GM19395 (cell line): ENCODE results near the gene SNX15.
A peak's percentile ranks its signal among the peaks of the same experiment; 100 is the strongest.

Experiments
- ATAC-seq: cut with Tn5 transposase; IDR thresholded peaks from one replicate; pipeline ENCODE4 v1.9.1; 2021; ENCODE audit warnings: mild to moderate bottlenecking, moderate library complexity; ENCODE audit not compliant: unreplicated experiment

Gene SNX15

DNA sequence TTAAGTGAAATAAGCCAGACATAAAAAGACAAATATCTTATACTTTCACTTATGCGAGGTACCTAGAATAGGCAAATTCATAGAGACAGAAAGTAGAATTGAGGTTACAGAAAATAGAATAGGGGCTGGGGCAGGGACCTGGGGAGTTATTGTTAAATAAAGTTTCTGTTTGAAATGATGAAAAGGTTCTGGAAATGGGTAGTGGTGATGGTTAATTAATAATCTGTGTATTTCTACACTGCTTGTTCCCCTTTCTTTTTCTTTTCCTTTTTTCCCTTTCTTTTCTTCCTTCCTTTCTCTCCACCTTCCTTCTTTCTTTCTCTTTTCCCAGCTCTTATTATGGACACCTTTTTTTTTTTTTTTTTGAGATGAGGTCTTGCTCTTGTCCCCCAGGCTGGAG is 28.3 kb downstream of the SNX15 start:
- ATAC-seq = no peak

DNA sequence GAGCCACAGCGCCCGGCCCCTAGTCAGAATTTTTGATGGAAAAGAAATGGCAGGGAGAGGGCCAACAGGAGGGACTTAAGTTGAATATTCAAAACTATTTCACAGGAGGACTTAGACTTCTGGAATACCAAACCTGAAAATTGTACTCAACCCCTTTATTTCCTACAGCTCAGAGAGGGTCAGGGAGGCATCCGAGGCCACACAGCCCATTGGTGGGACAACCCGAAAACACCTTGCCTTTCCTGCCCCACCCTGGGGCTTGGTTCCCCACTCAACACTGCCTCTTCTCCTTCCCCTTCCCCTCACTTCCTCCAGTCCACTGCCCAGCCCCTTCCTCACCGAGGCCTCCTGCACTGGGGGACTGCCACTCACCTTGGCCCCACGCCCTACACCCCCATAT is 29.8 kb downstream of the SNX15 start:
- no peak for ATAC-seq

DNA sequence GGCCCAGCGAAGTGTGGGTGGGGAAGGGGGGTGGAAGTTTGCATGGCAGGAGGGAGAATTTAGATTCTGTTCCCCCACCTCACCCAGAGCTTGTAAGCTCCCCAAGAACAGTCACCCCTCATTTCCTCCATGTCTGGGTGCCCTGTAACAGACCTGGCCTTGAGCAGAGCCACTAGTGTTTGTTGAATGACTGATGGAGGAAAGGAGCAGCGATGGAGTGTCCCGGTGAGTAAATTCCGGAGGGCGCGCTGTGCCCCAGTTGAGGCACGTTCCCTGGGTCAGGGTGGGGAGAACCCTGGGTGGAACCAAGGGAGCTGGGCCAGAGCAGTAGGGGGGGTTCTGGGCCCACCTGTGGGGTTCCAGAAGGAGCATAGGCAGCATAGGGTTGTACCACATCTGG is 30.3 kb downstream of the SNX15 start:
- ATAC-seq = no peak

DNA sequence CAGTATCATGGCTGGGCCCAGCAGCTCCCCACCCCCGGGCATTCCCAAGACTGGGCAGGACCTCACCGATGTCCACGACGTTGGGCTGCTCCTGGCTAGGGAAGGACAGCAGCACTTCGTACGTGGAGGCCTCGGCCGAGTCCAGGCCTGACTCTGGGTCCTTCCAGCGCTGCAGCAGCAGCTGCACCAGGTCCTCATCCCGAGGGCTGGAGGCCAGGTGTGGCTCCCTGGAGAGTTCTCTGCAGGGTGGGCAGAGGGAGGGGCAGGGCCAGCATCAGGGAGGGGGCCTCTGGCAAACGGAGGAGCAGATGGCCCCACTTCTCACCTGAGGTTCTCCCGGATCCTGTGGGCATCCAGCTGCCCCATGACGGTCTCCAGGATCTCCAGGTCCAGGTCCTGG is 30.8 kb downstream of the SNX15 start:
- ATAC-seq = no peak

DNA sequence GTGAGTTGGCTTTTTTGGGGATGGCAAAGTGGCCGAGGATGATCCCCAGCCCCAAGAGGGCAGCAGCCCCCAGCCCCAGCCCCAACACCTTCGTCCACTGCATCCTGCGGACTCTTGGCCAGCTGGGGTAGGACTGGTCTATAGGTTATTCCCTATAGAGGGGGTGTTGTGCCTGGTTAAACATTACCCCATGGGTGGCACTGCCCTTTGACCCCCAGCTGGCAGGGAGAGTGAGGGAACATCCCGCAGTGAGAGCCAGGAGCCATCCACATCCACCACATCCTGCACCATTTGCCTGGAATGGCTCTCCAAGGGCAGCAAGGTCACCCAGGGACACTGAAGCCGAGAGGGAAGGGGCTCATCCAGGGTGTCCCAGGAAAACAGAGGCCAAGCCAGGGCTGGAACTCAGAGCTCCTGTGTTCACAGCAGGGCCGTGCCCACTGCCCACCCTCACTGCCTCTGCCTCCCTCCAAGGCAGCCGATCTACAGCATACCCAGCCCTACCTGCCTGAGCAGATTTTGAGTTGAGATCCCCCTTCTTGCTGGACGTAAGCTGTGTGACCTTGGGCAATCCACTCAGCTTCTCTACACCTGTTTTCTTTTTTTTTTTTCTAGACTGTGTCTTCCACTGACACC is 31.3 kb downstream of the SNX15 start, which contains the start of gene NAALADL1:
Gene NAALADL1, minus strand, starts transcription at position 135 of the 636 bp plus-strand sequence. Its CDS starts 32 bp downstream, at position 103.
- no peak for ATAC-seq

DNA sequence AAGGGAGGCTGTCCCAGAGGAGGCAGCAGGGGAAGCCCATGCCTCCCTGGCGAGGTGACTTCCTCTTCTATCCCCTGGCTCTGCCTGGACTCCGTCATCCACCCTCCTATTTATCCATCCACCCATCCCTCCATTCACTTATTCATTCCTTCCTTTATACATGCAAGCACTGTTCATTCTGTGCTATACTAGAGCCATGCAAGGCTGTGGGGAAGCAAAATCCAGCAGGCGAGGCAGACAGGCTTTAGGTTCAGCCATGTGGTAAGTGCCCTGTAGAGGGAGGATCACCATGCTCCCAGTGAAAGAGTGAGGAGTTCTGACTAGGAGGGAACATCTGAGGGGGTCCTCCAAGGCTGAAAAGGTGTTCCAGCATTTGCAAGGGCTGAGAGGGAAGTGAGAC is 32.3 kb downstream of the SNX15 start:
- no peak for ATAC-seq

DNA sequence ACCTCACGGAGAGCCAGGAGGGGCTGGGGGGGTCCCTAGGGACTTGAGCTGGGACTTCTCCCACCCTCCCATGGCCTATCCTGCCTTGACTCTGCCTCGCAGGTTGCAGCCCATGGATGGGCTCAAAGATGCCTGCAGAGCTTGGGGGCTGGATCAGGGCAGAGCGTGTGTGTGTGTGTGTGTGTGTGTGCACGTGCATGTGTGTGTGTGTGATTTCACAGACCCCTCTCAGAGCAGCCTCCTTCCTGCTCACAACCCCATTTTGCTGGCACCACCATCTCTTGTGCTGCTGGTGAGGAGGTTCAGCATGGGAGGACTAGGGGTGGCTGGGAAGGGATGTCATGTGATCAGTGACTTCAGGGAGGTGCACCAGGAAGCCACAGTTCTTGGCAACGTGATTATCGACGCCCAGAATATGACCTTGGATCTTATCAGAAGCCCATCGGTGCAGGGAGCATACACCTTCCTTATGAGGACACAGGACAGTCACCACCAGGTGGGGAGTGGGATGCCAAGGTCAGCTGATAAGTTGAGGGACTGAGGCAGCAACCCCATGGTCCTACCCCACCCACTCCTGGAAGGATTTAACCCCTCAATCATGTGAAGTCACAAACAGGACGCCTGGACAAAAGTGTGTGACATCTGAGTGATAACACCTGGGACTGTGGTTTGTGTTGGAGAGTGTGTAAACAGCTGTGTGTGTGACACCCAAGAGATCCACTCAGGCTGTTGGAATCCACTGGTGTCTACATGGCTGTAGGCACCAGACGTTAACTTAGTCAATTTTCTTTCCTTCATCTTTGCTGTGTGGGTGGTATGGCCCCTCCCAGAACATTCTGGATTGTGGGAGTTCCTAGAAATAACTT is 33.0 kb downstream of the SNX15 start:
- ATAC-seq = no peak

DNA sequence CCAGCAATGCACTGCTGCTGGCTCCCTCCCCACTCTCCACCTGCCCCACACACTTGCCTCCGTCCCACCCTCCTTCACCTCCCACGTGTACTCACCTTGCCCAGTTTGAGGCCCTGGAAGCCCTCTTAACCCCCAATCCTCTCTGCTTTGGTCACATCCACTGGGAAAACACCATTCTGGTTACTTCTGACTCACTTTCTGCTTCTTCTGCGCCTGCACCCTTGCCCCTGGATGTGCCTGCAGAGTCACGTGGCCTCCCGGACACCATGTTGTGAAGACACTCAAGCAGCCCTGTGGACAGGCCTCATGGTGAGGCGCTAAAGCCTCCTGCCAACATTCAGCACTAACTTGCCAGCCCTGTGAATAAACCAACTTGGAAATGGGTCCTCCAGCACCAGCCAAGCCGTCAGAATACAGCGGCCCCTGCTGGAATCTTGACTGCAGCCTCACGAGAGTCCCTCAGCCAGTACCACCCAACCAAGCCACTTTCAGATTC is 33.7 kb downstream of the SNX15 start:
- ATAC-seq = no peak

DNA sequence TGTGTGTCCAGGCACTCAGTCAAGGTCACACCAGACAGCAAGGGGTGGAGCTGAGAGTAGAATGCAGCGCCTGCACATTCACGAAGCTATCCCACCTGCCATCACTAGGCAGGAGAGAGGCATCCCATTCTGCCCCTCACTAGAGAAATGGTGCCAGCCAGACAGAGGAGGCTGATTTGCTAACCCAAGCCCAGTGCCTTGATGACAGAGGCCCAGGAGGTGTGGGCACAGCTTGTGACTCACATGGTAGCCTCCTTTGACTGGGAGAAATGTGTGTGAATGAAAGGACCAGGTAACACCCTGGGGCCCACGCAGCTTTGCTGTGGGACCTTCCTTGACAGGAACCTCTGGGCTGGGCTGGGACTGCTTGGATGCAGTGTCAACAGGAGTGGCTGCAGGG is 36.3 kb downstream of the SNX15 start:
- ATAC-seq = no peak

DNA sequence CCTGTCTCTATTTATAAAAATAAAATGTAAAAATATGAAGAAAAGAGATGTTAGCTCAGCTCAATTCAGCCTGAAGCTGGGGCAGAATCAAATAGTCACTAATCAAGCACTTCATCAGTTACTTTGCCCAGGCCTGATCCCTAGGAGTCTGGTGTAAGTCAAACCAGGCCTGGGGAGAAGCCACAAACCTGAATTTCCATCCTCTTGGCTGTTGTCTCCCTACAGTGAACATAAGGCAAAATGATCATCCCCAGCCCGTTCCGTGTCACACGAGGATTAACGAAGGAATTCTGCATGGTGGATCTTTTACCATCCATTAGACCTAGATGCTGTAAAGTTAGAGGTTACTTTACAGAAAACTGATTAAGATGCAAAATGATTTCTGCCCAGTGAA is 37.6 kb downstream of the SNX15 start:
- ATAC-seq = no peak

DNA sequence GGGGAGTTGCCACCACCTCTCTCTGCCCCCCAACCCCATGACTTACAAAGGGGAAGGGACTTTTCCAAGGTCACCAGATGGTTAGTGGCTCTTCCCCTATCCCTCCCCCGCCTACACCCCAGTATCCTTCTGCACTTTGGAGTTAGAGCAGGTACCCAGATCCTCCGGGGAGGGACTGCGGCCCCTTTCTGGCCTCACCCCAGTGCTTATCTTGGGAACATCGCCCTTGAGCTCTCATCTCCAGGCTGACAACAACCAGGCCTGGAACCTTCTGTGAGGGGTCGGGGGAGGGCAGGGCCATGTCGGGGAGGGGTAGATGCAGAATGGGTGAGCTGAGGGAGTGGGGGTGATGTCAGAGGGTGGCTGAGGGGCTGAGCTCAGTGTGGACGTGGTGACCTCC is 38.6 kb downstream of the SNX15 start:
- no peak for ATAC-seq

DNA sequence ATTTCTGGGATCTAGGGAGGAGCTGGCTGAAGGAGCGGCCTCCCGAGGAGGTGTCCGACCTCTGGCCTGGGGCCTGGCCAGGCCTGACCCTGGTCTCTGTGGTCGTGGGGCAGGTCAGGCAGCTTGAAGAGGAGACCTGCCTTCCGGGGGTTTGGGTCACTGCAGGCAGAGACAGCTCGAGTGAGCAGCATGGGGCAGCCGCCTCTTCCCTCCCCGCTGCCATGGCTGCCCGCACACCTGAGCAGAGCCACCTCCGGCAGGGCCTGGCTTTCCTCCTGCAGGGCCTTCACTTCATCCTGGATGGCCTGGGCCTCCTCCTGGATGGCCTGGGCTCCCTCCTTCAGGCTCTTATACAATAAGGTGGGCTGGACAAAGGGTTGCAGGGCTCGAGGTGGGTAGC is 39.1 kb downstream of the SNX15 start:
- no peak for ATAC-seq

DNA sequence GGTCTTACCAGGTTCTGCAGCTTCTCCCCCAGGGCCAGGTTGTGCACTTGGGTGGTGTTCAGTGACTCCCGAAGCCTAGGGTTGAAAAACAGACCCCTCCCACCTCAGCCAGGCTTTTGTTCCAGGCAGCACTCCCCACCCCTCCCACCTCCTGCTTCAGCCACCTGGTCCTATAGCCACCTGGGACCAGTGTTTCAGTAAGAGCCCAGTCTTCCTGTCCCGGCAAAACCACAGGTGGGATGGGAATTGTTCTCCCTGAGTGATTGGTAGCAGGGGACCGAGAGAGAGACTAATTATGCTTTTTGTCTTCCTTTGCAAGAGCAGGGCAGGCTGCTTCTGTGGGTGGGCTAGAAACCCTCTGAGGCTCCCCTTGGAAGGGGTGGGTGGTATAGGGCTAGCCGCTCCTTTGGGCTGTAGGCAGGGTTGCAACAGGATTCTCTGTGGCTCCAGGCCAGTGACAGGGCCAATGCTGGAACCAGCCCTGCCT is 39.6 kb downstream of the SNX15 start:
- no peak for ATAC-seq

DNA sequence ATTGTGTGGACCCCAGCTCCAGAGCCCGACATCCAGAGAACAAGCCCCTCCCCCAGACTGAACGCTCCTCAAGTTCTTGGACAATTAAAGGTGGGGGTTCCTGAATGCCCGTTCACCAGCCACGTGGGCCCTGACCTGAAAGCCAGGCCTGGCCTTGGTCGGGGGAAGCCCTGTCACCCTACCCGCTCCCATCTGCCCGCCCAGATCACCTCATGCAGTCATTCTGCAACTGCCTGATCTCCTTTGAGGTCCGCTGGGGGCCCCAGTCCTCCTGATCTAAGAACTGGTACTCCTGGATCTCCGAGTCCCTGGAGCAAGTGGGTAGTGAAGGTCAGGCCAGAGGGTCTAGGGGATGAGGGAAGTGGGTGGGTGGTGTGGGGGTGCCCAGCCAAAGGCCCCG is 40.2 kb downstream of the SNX15 start:
- no peak for ATAC-seq

DNA sequence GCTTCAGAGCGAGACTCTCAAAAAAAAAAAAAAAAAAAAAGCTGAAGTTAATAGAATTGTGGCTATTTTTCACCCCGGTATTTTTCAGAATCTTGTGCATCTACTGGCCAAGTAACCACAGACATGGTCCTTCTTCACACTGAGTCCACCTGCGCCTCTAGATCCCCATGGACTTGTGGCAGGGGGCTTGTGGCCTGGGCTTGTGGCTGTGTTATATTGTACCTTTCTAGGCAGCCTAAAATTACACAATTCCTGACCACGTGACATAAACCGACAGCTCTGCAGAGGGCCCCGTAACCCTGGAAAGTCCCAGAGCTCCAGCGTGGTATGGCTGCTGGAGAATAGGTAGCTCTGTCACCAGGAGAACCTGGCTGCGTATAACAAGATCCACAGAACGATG is 42.0 kb downstream of the SNX15 start:
- no peak for ATAC-seq

DNA sequence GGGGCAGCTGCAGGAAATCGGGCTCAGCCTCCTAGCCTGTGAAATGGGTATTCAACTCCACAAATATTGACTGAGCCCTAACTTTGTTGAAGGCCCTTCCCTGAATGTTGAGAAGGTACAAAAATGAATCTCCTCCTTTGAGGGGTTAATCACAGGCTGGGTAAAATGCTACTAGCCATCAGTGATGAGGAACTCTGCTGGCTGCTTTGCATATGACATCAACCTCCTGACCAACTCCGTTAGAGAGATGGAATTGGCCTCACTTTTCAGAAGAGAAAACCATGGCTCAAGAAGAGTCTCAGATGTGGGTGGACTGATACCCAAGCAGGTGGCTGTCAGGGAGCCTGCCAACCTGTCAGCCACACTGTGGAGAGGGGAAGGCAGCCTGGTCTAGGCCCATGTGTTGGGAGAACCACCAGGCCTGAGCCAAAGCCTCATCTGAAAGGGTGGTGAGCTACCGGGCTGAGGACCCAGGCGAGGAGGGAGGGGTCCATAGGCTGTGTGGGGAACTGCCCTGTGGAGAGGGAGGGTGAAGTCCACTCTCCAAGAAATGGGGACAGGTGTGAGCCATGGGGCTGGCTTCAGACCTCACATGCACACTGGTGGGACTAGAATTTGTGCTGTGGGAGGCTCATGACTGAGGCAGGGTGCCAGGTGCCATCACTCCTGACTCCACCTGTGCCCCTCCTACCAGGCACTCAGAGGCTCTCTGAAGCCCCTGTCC is 44.8 kb downstream of the SNX15 start:
- no peak for ATAC-seq

DNA sequence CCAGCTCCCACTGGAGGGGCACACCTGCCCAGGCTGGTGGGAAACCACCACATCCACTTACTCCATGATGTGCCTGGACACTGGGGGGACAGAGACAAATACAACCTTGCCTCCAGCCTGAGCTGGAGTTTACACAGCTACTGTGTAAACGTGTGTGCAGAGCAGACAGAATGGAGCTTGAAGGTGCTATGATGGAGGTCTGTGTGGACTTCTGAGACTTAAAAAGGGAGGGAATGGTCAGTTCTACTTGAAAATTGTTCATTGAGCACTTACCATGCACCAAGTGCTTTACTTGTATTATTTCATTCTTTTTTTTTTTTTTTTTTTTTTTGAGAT is 45.4 kb downstream of the SNX15 start:
- no peak for ATAC-seq

DNA sequence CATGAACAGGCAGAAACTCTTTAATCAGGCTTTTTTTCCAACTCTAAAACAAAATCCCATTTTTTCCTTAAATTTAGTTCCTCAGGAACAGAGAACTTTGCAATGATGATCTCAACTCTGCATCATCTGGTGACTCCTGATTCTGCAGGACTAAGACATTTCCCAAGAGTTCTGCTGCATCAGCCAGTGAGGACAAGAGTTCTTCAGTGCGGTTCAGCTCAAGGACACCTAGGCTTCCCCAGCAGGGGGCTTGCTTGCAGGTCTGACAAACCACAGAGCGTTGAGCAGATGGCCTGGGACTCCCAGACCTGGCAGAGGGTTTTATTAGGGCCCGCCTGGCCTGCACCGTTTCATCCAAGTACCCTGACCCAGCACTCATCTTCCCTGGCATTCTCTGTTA is 50.2 kb downstream of the SNX15 start:
- no peak for ATAC-seq

DNA sequence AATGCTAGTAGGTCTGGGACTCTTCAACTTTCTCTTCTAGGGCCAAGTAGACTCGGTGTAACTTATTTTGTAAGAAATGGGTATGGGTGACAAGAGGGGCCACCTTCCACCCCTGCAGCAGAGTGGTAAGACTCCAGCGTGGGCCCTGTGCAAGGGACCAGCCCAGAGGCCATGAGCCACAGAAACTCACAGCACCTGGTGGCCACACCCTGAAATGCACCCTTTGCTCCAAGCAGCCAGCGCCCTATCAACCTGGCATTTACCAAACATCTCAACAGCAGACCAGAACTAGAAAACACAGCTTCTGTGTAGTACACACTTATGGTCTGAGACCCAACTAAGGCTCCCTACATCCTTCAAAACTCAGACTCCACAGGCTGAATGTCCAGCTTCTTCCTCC is 50.9 kb downstream of the SNX15 start:
- no peak for ATAC-seq

DNA sequence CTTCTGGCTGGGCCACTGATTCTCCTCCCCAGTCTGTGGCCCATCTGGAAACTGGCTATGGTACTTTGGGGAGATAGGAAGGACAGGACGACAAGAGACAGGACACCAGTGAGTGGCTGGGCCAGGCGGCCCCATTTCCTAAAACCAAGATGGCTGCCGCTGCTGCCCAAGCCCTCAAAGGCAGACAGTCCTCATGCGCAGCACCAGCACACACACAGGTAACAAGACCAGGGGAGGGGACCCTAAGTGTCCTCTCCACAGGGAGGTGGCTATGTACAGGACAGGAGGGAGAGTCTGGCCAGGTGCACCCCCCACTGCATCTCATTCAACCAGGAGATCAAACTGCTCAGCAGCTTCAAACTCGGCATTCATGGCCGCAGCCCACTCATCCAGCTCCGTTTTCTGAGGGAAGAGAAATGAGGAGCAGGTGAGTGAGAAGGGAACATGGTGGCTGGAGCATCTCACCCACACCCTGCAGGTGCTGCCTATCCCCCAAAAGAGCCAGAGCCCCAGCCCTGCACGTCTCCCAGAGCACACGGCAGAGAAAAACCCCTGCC is 51.6 kb downstream of the SNX15 start:
- no peak for ATAC-seq

DNA sequence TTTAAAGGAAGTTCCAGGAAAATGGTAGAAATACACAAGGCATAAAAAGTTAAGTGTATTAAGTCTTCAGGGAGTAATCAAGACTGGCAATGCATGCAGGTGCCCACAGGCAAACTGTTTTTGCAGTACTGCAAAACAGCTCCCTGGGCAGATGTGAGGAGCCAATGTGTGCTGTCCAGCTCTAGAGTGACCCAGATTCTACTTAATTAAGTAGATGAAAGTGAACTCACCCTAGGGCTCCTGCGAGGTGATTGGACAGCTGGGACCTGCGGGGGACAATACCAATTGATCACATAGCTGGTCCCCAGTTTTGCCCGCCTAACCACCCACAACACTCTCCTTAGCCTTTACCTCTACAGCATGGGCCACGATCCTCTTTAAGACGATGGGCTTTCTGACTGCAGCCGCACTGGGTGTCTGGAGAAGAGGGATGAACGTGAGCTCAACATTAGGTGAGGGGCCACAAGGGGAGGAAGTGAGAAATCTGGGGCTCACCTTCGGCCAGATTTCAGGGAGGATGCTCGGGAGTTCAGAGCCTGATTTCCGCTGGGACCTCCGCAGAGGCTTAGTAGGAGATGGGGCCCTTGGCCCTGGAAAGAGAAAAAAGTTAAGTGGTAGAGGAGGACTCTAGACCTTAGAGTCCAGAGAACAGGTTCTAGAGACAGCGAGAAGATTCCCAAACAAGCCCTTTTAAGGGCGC is 56.0 kb downstream of the SNX15 start:
- peak; percentile 27 for ATAC-seq
